Nephron progenitor cell (in vitro differentiated cells): ENCODE measurements around the gene MTMR12.
"Not testable (repeated sequence)": the region's sequence is repeated elsewhere in the genome, so short reads cannot be mapped to it uniquely, and the experiment has no call there.

Experiments
- DNase-seq: peaks from one replicate; pipeline ENCODE4 v3.0.0; 2021
- H3K27ac Mint-ChIP-seq: 2 replicates; pipeline ENCODE4 v1.8.0; 2021; ENCODE audit warnings: mild to moderate bottlenecking, moderate library complexity, mixed read lengths
- H3K27me3 Mint-ChIP-seq: 2 replicates; pipeline ENCODE4 v1.8.0; 2021; ENCODE audit warnings: mild to moderate bottlenecking, low read depth, mixed read lengths; ENCODE audit not compliant: poor library complexity
- H3K36me3 Mint-ChIP-seq: 2 replicates; pipeline ENCODE4 v1.8.0; 2021; ENCODE audit warnings: low read depth, mixed read lengths
- H3K4me1 Mint-ChIP-seq: 2 replicates; pipeline ENCODE4 v1.8.0; 2021; ENCODE audit warnings: mixed read lengths
- H3K4me3 Mint-ChIP-seq: 2 replicates; pipeline ENCODE4 v1.8.0; 2021; ENCODE audit warnings: mild to moderate bottlenecking, moderate library complexity, mixed read lengths
- H3K9me3 Mint-ChIP-seq: 2 replicates; pipeline ENCODE4 v1.8.0; 2021; ENCODE audit warnings: mild to moderate bottlenecking, moderate library complexity, mixed read lengths
- CTCF ChIP-seq: fragments of 200-600 bp; sonication (generic); IDR thresholded peaks from 2 replicates; pipeline ENCODE4 v1.5.0; 2021; ENCODE audit warnings: antibody characterized with exemption

MTMR12 gene

GRCh38 chr5:32301891-32302290, 10.8 kb downstream of the MTMR12 start:
- Mint-ChIP-seq H3K27ac (no peak overlapping the region), H3K4me1 (peaks cover 30% of the 10 kb centered on the region), H3K27me3 (no peaks in the 10 kb centered on the region), H3K36me3 (peaks cover 22% of the 10 kb centered on the region), H3K9me3 (peaks cover 4% of the 10 kb centered on the region), H3K4me3 (no peak overlapping the region)
- TF ChIP-seq CTCF = no peak
- no peak for DNase-seq

- no peak overlapping the region for H3K27ac Mint-ChIP-seq
Measured at GRCh38 chr5:32299059-32299677, 13.6 kb downstream of the MTMR12 start.

GRCh38 chr5:32298059-32298415, 14.7 kb downstream of the MTMR12 start:
- Mint-ChIP-seq H3K36me3 (peaks cover 43% of the 10 kb centered on the region), H3K27me3 (no peaks in the 10 kb centered on the region), H3K4me3 (no peak overlapping the region), H3K9me3 (no peaks in the 10 kb centered on the region), H3K4me1 (peaks cover 29% of the 10 kb centered on the region), H3K27ac (peak overlapping the region; percentile 62)
- DNase-seq = no peak
- no peak for TF ChIP-seq CTCF

More at GRCh38 chr5:32299059-32299677, 13.6 kb downstream of the MTMR12 start:
- H3K4me3 Mint-ChIP-seq = no peak overlapping the region
- no peaks in the 10 kb centered on the region for H3K9me3 Mint-ChIP-seq
- DNase-seq = no peak
- H3K27me3 Mint-ChIP-seq = no peaks in the 10 kb centered on the region
- TF ChIP-seq CTCF = no peak
- H3K36me3 Mint-ChIP-seq = peaks cover 31% of the 10 kb centered on the region
- H3K4me1 Mint-ChIP-seq = peaks cover 29% of the 10 kb centered on the region

DNA sequence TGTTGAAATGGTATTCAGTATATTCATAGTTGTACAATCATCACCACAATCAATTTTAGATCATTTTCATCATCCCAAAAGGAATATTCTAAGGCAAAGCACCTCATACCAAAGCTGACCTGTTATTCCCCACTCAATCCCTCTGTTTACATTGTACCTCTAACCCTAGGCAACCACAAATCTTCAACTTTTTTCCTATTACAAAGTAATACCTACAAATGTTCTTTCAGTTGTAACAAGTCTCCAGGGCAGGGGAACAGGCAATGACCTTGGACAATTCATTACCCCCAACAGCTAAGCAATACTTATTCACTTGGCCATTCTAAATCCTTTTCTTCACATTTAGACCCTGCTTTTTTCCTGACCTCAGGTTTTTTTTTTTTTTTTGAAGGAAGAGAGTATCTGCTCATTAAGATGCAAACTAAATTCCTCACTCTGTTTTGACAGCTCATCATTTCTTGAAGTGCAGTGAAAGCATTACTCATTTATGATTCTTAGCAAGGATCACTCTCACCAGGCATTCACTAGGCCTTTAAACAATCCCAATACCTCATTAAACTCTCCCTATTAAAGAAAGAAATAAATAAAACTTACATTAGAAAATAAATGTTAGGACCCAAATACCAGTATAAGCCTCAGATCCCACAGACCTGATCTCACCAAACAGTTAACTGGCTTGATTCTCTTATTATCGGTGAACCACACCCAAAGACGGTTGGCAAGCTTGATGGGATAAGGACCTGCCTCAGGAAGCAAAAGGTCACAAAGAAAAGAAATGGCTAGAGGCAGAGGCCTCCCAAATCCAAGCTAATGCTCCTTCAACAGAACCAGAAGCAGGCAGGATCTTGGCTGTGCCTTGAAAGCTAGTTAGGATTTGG, 15.3 kb downstream of the MTMR12 start:
- Mint-ChIP-seq H3K27me3 (no peaks in the 10 kb centered on the region), H3K4me3 (no peak overlapping the region), H3K9me3 (no peaks in the 10 kb centered on the region), H3K27ac (peak overlapping the region; percentile 62), H3K4me1 (peaks cover 29% of the 10 kb centered on the region), H3K36me3 (peaks cover 49% of the 10 kb centered on the region)
- TF ChIP-seq CTCF = no peak
- DNase-seq = no peak

DNA sequence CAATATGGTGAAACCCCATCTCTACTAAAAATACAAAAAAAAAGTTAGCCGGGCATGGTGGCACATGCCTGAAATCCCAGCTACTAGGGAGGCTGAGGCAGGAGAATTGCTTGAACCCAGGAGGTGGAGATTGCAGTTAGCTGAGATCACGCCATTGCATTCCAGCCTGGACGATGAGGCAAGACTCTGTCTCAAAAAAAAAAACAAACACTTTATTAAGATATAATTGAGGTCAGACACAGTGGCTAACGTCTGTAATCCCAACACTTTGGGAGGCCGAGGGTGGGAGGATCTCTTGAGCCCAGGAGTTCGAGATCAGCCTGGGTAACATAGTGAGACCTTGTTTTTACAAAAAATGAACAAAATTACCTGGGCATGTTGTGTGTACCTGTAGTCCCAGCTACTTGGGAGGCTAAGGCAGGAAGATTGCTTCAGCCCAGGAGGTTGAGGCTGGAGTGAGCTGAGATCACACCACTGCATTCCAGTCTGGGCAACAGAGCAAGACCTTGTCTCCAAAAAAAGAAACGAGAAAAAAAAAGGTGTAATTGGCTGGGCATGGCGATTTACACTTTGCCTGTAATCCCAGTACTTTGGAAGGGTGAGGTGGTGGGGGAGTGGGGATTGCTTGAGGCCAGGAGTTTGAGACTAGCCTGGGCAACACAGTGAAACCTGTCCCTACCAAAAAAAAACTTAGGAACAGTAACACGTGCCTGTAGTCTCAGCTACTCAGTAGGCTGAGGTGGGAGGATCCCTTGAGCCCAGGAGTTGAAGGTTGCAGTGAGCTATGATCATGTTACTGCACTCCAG, 16.6 kb downstream of the MTMR12 start:
- H3K27me3 Mint-ChIP-seq, H3K9me3 Mint-ChIP-seq, DNase-seq, H3K4me3 Mint-ChIP-seq: not testable (repeated sequence)
- Mint-ChIP-seq H3K4me1 (peaks cover 28% of the 10 kb centered on the region), H3K27ac (peak overlapping the region; percentile 90), H3K36me3 (peaks cover 61% of the 10 kb centered on the region)

GRCh38 chr5:32291591-32291990, 21.1 kb downstream of the MTMR12 start:
- TF ChIP-seq CTCF = no peak
- no peak overlapping the region for H3K4me3 Mint-ChIP-seq
- H3K27ac Mint-ChIP-seq = no peak overlapping the region
- peaks cover 13% of the 10 kb centered on the region for H3K9me3 Mint-ChIP-seq
- H3K36me3 Mint-ChIP-seq = peaks cover 71% of the 10 kb centered on the region
- H3K4me1 Mint-ChIP-seq = peaks cover 4% of the 10 kb centered on the region
- DNase-seq = no peak
- H3K27me3 Mint-ChIP-seq = no peaks in the 10 kb centered on the region
